ENCODE results near the gene NF1.

DNA sequence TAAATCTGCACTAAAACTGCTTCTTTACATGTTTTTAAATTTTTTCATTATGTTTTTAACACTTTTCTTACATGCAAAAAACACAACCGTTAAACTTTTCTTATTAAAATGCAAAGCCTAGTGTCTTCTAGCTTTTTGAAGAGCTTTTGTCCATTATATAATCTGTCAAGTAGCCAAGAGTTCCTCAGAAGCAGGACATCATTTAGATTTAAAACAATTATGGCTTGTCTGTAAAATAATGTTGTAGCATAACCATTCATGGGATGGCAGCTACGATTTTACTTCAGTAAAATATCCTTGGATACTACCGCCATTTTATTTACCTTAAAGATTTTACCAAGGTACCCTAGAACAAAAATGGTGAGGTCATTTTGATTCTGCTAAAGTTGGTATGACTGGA is 199.5 kb downstream of the NF1 start:
- TF ChIP-seq, protein P1, sequence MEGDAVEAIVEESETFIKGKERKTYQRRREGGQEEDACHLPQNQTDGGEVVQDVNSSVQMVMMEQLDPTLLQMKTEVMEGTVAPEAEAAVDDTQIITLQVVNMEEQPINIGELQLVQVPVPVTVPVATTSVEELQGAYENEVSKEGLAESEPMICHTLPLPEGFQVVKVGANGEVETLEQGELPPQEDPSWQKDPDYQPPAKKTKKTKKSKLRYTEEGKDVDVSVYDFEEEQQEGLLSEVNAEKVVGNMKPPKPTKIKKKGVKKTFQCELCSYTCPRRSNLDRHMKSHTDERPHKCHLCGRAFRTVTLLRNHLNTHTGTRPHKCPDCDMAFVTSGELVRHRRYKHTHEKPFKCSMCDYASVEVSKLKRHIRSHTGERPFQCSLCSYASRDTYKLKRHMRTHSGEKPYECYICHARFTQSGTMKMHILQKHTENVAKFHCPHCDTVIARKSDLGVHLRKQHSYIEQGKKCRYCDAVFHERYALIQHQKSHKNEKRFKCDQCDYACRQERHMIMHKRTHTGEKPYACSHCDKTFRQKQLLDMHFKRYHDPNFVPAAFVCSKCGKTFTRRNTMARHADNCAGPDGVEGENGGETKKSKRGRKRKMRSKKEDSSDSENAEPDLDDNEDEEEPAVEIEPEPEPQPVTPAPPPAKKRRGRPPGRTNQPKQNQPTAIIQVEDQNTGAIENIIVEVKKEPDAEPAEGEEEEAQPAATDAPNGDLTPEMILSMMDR (IDR thresholded peaks at IDR 0.05) = no peak
- no peak for TF ChIP-seq POLR2A (IDR thresholded peaks at IDR 0.05)

All from Peyer's patch (tissue), 4 donors.